ENCODE data around the gene DECR2. TPM values are rescaled to one million over a fixed set of nuclear protein-coding genes. Genes with fewer than 3 reads are reported as not detected.
"Not testable (repeated sequence)": the region's sequence is repeated elsewhere in the genome, so short reads cannot be mapped to it uniquely, and the experiment has no call there.

DECR2 gene
- polyA plus RNA-seq, 1 donor = 91.0 TPM

- Histone ChIP-seq H3K4me3 (ENCODE audit: low read length) (no peak overlapping the region), H3K27ac (ENCODE audit: low read length) (no peak overlapping the region), H3K9me3 (ENCODE audit: control insufficient read depth, low read depth, low read length) (no peaks in the 10 kb centered on the region), H3K27me3 (ENCODE audit: control insufficient read depth, insufficient read depth, low read length) (peaks cover 11% of the 10 kb centered on the region), H3K36me3 (ENCODE audit: control insufficient read depth, insufficient read depth, low read length) (no peaks in the 10 kb centered on the region), H3K4me1 (ENCODE audit: control insufficient read depth, insufficient read depth, low read length) (peaks cover 3% of the 10 kb centered on the region)
- DNase-seq = no peak
- whole genome bisulfite sequencing (ENCODE audit: insufficient coverage, low lambda C conversion rate) = no CpG with 5 or more reads among the region's 47 CpGs
Observed at GRCh38 chr16:359871-360697, 41.6 kb upstream of the DECR2 start.

- Histone ChIP-seq H3K9me3 (ENCODE audit: control insufficient read depth, low read depth, low read length) (no peaks in the 10 kb centered on the region), H3K4me3 (ENCODE audit: low read length) (no peak overlapping the region), H3K4me1 (ENCODE audit: control insufficient read depth, insufficient read depth, low read length) (peaks cover 3% of the 10 kb centered on the region), H3K27me3 (ENCODE audit: control insufficient read depth, insufficient read depth, low read length) (peaks cover 11% of the 10 kb centered on the region), H3K27ac (ENCODE audit: low read length) (no peak overlapping the region), H3K36me3 (ENCODE audit: control insufficient read depth, insufficient read depth, low read length) (no peaks in the 10 kb centered on the region)
- no peak for DNase-seq
- WGBS (ENCODE audit: insufficient coverage, low lambda C conversion rate) = 94% methylated on average over 3 of the region's 47 CpGs
Observed at GRCh38 chr16:360698-361336, 40.9 kb upstream of the DECR2 start.

GRCh38 chr16:361341-361871 lies 40.3 kb upstream of the DECR2 start:
- no CpG with 5 or more reads among the region's 30 CpGs for WGBS (ENCODE audit: insufficient coverage, low lambda C conversion rate)
- DNase-seq = no peak
- peaks cover 11% of the 10 kb centered on the region for H3K27me3 ChIP-seq (ENCODE audit: control insufficient read depth, insufficient read depth, low read length)
- no peaks in the 10 kb centered on the region for H3K9me3 ChIP-seq (ENCODE audit: control insufficient read depth, low read depth, low read length)
- H3K36me3 ChIP-seq (ENCODE audit: control insufficient read depth, insufficient read depth, low read length) = no peaks in the 10 kb centered on the region
- H3K4me3 ChIP-seq (ENCODE audit: low read length) = no peak overlapping the region
- H3K27ac ChIP-seq (ENCODE audit: low read length) = no peak overlapping the region
- H3K4me1 ChIP-seq (ENCODE audit: control insufficient read depth, insufficient read depth, low read length) = peaks cover 3% of the 10 kb centered on the region

GRCh38 chr16:361872-362701 lies 39.6 kb upstream of the DECR2 start:
- Histone ChIP-seq H3K36me3 (ENCODE audit: control insufficient read depth, insufficient read depth, low read length) (peaks cover 5% of the 10 kb centered on the region), H3K27ac (ENCODE audit: low read length) (no peak overlapping the region), H3K9me3 (ENCODE audit: control insufficient read depth, low read depth, low read length) (no peaks in the 10 kb centered on the region), H3K4me3 (ENCODE audit: low read length) (no peak overlapping the region), H3K4me1 (ENCODE audit: control insufficient read depth, insufficient read depth, low read length) (peaks cover 3% of the 10 kb centered on the region), H3K27me3 (ENCODE audit: control insufficient read depth, insufficient read depth, low read length) (peaks cover 11% of the 10 kb centered on the region)
- no CpG with 5 or more reads among the region's 30 CpGs for WGBS (ENCODE audit: insufficient coverage, low lambda C conversion rate)
- DNase-seq = peak; percentile 65 to 75

- not testable (repeated sequence) for H3K4me1 ChIP-seq (ENCODE audit: control insufficient read depth, insufficient read depth, low read length); H3K4me3 ChIP-seq (ENCODE audit: low read length); DNase-seq; H3K9me3 ChIP-seq (ENCODE audit: control insufficient read depth, low read depth, low read length); H3K27ac ChIP-seq (ENCODE audit: low read length)
- no CpG with 5 or more reads among the region's 24 CpGs for WGBS (ENCODE audit: insufficient coverage, low lambda C conversion rate)
- Histone ChIP-seq H3K36me3 (ENCODE audit: control insufficient read depth, insufficient read depth, low read length) (peaks cover 11% of the 10 kb centered on the region), H3K27me3 (ENCODE audit: control insufficient read depth, insufficient read depth, low read length) (peaks cover 11% of the 10 kb centered on the region)
Observed at GRCh38 chr16:362702-362999, 39.0 kb upstream of the DECR2 start.

GRCh38 chr16:363110-363765 lies 38.4 kb upstream of the DECR2 start:
- Histone ChIP-seq H3K4me1 (ENCODE audit: control insufficient read depth, insufficient read depth, low read length) (peaks cover 3% of the 10 kb centered on the region), H3K9me3 (ENCODE audit: control insufficient read depth, low read depth, low read length) (no peaks in the 10 kb centered on the region), H3K4me3 (ENCODE audit: low read length) (no peak overlapping the region), H3K27me3 (ENCODE audit: control insufficient read depth, insufficient read depth, low read length) (peaks cover 11% of the 10 kb centered on the region), H3K27ac (ENCODE audit: low read length) (no peak overlapping the region), H3K36me3 (ENCODE audit: control insufficient read depth, insufficient read depth, low read length) (peaks cover 17% of the 10 kb centered on the region)
- no CpG with 5 or more reads among the region's 20 CpGs for WGBS (ENCODE audit: insufficient coverage, low lambda C conversion rate)
- no peak for DNase-seq

- no peaks in the 10 kb centered on the region for H3K9me3 ChIP-seq (ENCODE audit: control insufficient read depth, low read depth, low read length)
- no CpG with 5 or more reads among the region's 24 CpGs for WGBS (ENCODE audit: insufficient coverage, low lambda C conversion rate)
- peaks cover 3% of the 10 kb centered on the region for H3K4me1 ChIP-seq (ENCODE audit: control insufficient read depth, insufficient read depth, low read length)
- H3K27me3 ChIP-seq (ENCODE audit: control insufficient read depth, insufficient read depth, low read length) = peaks cover 11% of the 10 kb centered on the region
- peaks cover 24% of the 10 kb centered on the region for H3K36me3 ChIP-seq (ENCODE audit: control insufficient read depth, insufficient read depth, low read length)
- no peak for DNase-seq
- H3K27ac ChIP-seq (ENCODE audit: low read length) = no peak overlapping the region
- H3K4me3 ChIP-seq (ENCODE audit: low read length) = no peak overlapping the region
Observed at GRCh38 chr16:363766-364490, 37.8 kb upstream of the DECR2 start.

GRCh38 chr16:364595-365491 lies 36.8 kb upstream of the DECR2 start:
- Histone ChIP-seq H3K9me3 (ENCODE audit: control insufficient read depth, low read depth, low read length) (no peaks in the 10 kb centered on the region), H3K27ac (ENCODE audit: low read length) (no peak overlapping the region), H3K4me1 (ENCODE audit: control insufficient read depth, insufficient read depth, low read length) (peaks cover 10% of the 10 kb centered on the region), H3K27me3 (ENCODE audit: control insufficient read depth, insufficient read depth, low read length) (peaks cover 11% of the 10 kb centered on the region), H3K4me3 (ENCODE audit: low read length) (no peak overlapping the region), H3K36me3 (ENCODE audit: control insufficient read depth, insufficient read depth, low read length) (peaks cover 25% of the 10 kb centered on the region)
- DNase-seq = no peak
- WGBS (ENCODE audit: insufficient coverage, low lambda C conversion rate) = 90% methylated on average over 2 of the region's 19 CpGs

- Histone ChIP-seq H3K36me3 (ENCODE audit: control insufficient read depth, insufficient read depth, low read length) (peaks cover 27% of the 10 kb centered on the region), H3K27me3 (ENCODE audit: control insufficient read depth, insufficient read depth, low read length) (peaks cover 11% of the 10 kb centered on the region), H3K27ac (ENCODE audit: low read length) (no peak overlapping the region), H3K4me1 (ENCODE audit: control insufficient read depth, insufficient read depth, low read length) (peaks cover 15% of the 10 kb centered on the region), H3K9me3 (ENCODE audit: control insufficient read depth, low read depth, low read length) (no peaks in the 10 kb centered on the region), H3K4me3 (ENCODE audit: low read length) (no peak overlapping the region)
- no CpG with 5 or more reads among the region's 10 CpGs for WGBS (ENCODE audit: insufficient coverage, low lambda C conversion rate)
- DNase-seq = no peak
Observed at GRCh38 chr16:366476-366875, 35.2 kb upstream of the DECR2 start.
